Measurements from ENCODE around the gene CNOT8. TPM values are rescaled to one million over a fixed set of nuclear protein-coding genes. Genes with fewer than 3 reads are reported as not detected.

CNOT8 gene
- total and polyA plus RNA-seq, 2 of the 4 experiments (the other 2 are of a cell fraction), result 41.4 to 49.1 TPM

DNA sequence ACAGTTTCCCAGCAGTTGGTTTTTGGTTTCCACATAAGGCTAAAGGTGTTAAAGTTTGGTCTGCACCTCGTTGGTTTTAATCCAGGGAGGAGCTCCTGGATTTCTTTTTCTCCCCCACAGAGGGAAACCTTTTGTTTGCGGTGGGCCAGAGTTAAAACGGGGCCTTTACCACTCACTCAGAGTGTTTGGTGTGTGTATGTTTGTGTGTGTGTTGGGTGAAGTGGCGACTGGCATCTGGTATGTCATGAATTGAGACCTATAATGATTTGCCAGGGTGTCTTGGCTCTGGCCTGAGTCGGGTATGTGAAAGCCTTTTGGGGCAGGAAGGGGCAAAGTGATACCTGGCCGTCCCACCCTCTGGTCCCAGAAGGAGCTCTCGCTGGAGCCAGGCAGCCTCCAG is 38.9 kb upstream of the CNOT8 start:
- ATAC-seq (ENCODE audit: low read depth), result no peak
- H2BK120ac ChIP-seq (ENCODE audit: low read depth, low read length), result no peak overlapping the region
- H2AFZ ChIP-seq (replicated peaks; ENCODE audit: low read length, poor library complexity), result no peak overlapping the region
- H2BK20ac ChIP-seq (ENCODE audit: low read depth, low read length), result no peak overlapping the region
- dilution Hi-C loops (cut with HindIII; ENCODE audit: low sequenced_read_pairs, unreplicated experiment), result no loop called here
- H3K27me3 ChIP-seq (ENCODE audit: control insufficient read depth, insufficient read depth, low read length), result no peaks in the 10 kb centered on the region
- intact Hi-C loops (cut with micrococcal nuclease), result no loop called here
- H2AK5ac ChIP-seq (ENCODE audit: low read depth, low read length), result no peak overlapping the region
- H2BK15ac ChIP-seq (ENCODE audit: low read depth, low read length), result no peak overlapping the region
- DNase-seq, result no peak
- H4K91ac ChIP-seq (ENCODE audit: insufficient read depth, low read depth, low read length), result no peak overlapping the region
- no peak overlapping the region for H3K4me3 ChIP-seq (ENCODE audit: insufficient read depth, low read depth, low read length)
- H3K14ac ChIP-seq (replicated peaks; ENCODE audit: low read depth, low read length), result no peak overlapping the region
- peak overlapping the region; percentile 56 for H2AK9ac ChIP-seq (replicated peaks; ENCODE audit: low read depth, low read length, poor library complexity)
- ChIA-PET POLR2A (ENCODE audit: unreplicated experiment) (no interaction called here), CTCF (no interaction called here)
- whole genome bisulfite sequencing, 2 experiments (ENCODE audit: extremely low coverage in 2 of 2, insufficient read length in 1 of 2), result no CpG with 5 or more reads among the region's 7 CpGs
- no peak overlapping the region for H3K23ac ChIP-seq (ENCODE audit: low read depth, low read length)
- H3K4me1 ChIP-seq (ENCODE audit: control insufficient read depth, insufficient read depth, low read length), result no peaks in the 10 kb centered on the region
- TF ChIP-seq MAZ (IDR thresholded peaks at IDR 0.05; ENCODE audit: borderline replicate concordance, low read depth, low read length) (no peak), SMC3 (IDR thresholded peaks at IDR 0.05; ENCODE audit: low read depth, low read length) (no peak), RFX5 (IDR thresholded peaks at IDR 0.05; ENCODE audit: low read depth, low read length) (no peak), NFE2L2 (IDR thresholded peaks at IDR 0.05; ENCODE audit: low read depth, low read length) (no peak), FOS (IDR thresholded peaks at IDR 0.05; ENCODE audit: low read depth, low read length) (no peak), BHLHE40 (IDR thresholded peaks at IDR 0.05; ENCODE audit: low read depth, low read length) (no peak), MAFK (IDR thresholded peaks at IDR 0.05; ENCODE audit: low read depth, low read length) (no peak), ELK1 (IDR thresholded peaks at IDR 0.05; ENCODE audit: borderline replicate concordance, low read depth, low read length) (no peak), POLR2A (IDR thresholded peaks at IDR 0.05; ENCODE audit: low read depth, low read length) (no peak), CEBPB (IDR thresholded peaks at IDR 0.05; ENCODE audit: low read depth, low read length) (no peak), MXI1 (IDR thresholded peaks at IDR 0.05; ENCODE audit: borderline replicate concordance, low read depth, low read length) (no peak), CHD1 (IDR thresholded peaks at IDR 0.05; ENCODE audit: low read depth, low read length) (no peak), RCOR1 (IDR thresholded peaks at IDR 0.05; ENCODE audit: insufficient replicate concordance, low read length) (no peak), USF2 (IDR thresholded peaks at IDR 0.05; ENCODE audit: low read depth, low read length) (no peak), RAD21 (IDR thresholded peaks at IDR 0.05; ENCODE audit: low read length) (no peak)
- TF ChIP-seq, protein P1, sequence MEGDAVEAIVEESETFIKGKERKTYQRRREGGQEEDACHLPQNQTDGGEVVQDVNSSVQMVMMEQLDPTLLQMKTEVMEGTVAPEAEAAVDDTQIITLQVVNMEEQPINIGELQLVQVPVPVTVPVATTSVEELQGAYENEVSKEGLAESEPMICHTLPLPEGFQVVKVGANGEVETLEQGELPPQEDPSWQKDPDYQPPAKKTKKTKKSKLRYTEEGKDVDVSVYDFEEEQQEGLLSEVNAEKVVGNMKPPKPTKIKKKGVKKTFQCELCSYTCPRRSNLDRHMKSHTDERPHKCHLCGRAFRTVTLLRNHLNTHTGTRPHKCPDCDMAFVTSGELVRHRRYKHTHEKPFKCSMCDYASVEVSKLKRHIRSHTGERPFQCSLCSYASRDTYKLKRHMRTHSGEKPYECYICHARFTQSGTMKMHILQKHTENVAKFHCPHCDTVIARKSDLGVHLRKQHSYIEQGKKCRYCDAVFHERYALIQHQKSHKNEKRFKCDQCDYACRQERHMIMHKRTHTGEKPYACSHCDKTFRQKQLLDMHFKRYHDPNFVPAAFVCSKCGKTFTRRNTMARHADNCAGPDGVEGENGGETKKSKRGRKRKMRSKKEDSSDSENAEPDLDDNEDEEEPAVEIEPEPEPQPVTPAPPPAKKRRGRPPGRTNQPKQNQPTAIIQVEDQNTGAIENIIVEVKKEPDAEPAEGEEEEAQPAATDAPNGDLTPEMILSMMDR (conservative IDR thresholded peaks at IDR 0.05; ENCODE audit: low read depth, low read length), result no peak
- no peak overlapping the region for H3K56ac ChIP-seq (ENCODE audit: extremely low read depth, insufficient read depth, low read length)
- in situ Hi-C loops (cut with MboI; ENCODE audit: low sequenced_read_pairs), result loop anchor here (25.0 kb wide), 1 partner anchor 357 kb away; no protein-coding TSS in a partner anchor
- H3K4ac ChIP-seq (ENCODE audit: low read depth, low read length), result no peak overlapping the region
- no peak overlapping the region for H4K5ac ChIP-seq (ENCODE audit: low read depth, low read length)
- peaks cover 15% of the 10 kb centered on the region; the same call in 1 of the 2 replicates for H3K9me1 ChIP-seq (ENCODE audit: insufficient read depth, low read length)
- no peak overlapping the region for H2BK5ac ChIP-seq (ENCODE audit: low read depth, low read length, poor library complexity, severe bottlenecking)
- peaks cover 69% of the 10 kb centered on the region for H3K36me3 ChIP-seq (ENCODE audit: control insufficient read depth, insufficient read depth, low read length)
- no TSS peak for BruUV-seq (replicated peaks)
- peaks cover 14 to 44% of the 10 kb centered on the region in 2 experiments for H3K79me1 ChIP-seq (ENCODE audit: low read depth in 1 of 2, low read length in 2 of 2)
- H4K8ac ChIP-seq (ENCODE audit: low read depth in 2 of 2, low read length in 2 of 2), result no peak overlapping the region
- no peaks in the 10 kb centered on the region for H4K20me1 ChIP-seq (ENCODE audit: insufficient read depth, low read length)
- no peak overlapping the region for H3K27ac ChIP-seq (ENCODE audit: insufficient read depth, low read length)
- no peak overlapping the region for H3K9ac ChIP-seq (ENCODE audit: low read depth, low read length)
- no peak overlapping the region for H3K4me2 ChIP-seq (ENCODE audit: low read depth, low read length)
- no peaks in the 10 kb centered on the region for H3K9me3 ChIP-seq (ENCODE audit: control insufficient read depth, insufficient read depth, low read length)
- no peak overlapping the region for H3K18ac ChIP-seq (ENCODE audit: low read depth, low read length)

Data from IMR-90 (cell line).